ENCODE data around the gene PHF2. TPM values are rescaled to one million over a fixed set of nuclear protein-coding genes. Genes with fewer than 3 reads are reported as not detected.

The PHF2 gene
- 10 to 100 TPM; 32.8 to 50.1 (median 33.0) TPM for total RNA-seq

DNA sequence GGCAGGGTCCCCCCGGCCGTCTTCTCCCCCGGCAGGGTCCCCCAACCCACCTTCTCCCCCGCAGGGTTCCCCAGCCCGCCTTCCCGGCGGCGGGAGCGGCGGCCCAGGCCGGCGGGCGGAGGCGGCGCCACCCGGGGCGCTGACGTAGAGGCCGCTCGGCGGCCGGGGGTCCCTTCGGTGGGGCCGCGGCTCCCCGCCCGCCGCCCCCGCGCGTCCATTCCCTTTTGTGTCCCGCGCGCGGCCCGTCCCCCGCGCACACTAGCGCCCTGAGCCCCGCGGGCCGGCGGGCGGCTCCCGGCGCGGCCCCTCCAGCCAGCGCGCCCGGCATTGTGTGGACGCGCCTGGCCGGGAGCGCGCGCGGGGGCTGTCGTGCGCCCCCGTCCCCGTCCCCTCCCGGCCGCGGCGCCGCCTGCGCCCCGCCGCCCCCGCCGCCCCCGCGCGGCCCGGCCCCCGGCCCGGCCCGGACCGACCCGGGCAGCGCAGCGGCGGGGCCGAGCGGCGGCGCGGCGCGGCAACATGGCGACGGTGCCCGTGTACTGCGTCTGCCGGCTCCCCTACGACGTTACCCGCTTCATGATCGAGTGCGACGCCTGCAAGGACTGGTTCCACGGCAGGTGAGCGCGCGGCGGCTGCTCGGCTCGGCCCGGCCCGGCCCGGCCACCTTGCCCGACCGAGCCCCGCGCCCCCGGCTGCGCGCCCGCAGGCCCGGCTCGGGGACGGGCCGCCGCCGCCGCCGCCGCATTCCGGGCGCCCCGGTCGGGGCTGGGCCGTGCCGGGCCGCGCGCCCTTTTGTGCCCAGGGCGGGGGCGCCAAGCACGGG lies at the start of gene PHF2:
TSS of gene PHF2 (plus strand) at position 327 of the 820 bp plus-strand sequence. CDS start at position 517, 190 bp downstream.
- Histone ChIP-seq H3K4me1 (peaks cover 45 to 47% of the 10 kb centered on the region in 2 donors), H3K9me3 (no peaks in the 10 kb centered on the region)
- TF ChIP-seq, protein P1, sequence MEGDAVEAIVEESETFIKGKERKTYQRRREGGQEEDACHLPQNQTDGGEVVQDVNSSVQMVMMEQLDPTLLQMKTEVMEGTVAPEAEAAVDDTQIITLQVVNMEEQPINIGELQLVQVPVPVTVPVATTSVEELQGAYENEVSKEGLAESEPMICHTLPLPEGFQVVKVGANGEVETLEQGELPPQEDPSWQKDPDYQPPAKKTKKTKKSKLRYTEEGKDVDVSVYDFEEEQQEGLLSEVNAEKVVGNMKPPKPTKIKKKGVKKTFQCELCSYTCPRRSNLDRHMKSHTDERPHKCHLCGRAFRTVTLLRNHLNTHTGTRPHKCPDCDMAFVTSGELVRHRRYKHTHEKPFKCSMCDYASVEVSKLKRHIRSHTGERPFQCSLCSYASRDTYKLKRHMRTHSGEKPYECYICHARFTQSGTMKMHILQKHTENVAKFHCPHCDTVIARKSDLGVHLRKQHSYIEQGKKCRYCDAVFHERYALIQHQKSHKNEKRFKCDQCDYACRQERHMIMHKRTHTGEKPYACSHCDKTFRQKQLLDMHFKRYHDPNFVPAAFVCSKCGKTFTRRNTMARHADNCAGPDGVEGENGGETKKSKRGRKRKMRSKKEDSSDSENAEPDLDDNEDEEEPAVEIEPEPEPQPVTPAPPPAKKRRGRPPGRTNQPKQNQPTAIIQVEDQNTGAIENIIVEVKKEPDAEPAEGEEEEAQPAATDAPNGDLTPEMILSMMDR (IDR thresholded peaks at IDR 0.05) = no peak
- TF ChIP-seq POLR2A (IDR thresholded peaks at IDR 0.05) = peak in 1 of 2 donors; percentile 66

DNA sequence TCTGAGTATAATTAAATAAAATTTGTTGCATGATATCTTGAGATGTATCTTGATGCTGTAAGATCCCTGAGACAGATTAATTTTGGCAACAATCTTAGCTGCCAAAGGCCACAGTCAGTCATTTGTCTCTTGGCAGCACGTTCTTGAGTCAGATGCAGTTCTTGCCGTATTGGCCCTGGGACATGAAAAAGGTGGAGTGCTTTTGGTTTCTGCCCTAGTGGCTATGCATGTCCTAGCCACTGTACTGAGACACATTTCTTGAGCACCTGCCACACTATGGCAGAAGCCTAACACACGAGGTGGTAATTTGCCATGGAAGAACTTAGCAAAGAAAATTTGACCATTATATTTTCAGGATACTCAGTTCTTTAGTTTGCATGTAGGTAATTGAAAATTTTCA lies 45.0 kb upstream of the PHF2 start:
- Histone ChIP-seq H3K27ac (no peak overlapping the region), H3K4me3 (replicated peaks in 1 of 3) (no peak overlapping the region), H3K27me3 (no peaks in the 10 kb centered on the region), H3K4me1 (no peaks in the 10 kb centered on the region), H3K9me3 (no peaks in the 10 kb centered on the region), H3K36me3 (peaks cover 18 to 39% of the 10 kb centered on the region in 2 donors)
- intact Hi-C loops (cut with DNase I) = no loop called here
- TF ChIP-seq POLR2A (IDR thresholded peaks at IDR 0.05) = no peak
- TF ChIP-seq, protein P1 (IDR thresholded peaks at IDR 0.05) = peak in 2 of 6 experiments; percentile 19 to 21
- peak; percentile 15 to 23 for DNase-seq
- 51 to 57% methylated on average over 3 of the region's 3 CpGs for WGBS, 2 donors

More for the DNA sequence above, at the start of gene PHF2:
- Histone ChIP-seq H3K4me3 (replicated peaks in 1 of 3) (peak within 1 kb of the TSS; percentile 75 to 95 (median 81)), H3K36me3 (no peaks in the 10 kb centered on the region), H3K27ac (peak within 1 kb of the TSS; percentile 89 to 94 (median 92)), H3K27me3 (no peaks in the 10 kb centered on the region)
- intact Hi-C loops (cut with DNase I) = loop anchor here (5.0 kb wide), 1 partner anchor 124 kb away; the partner anchor contains the start of genes FAM120A and FAM120AOS
- no peak for DNase-seq
- WGBS, 2 donors = 0 to 4% methylated on average over 3 of the region's 140 CpGs

DNA sequence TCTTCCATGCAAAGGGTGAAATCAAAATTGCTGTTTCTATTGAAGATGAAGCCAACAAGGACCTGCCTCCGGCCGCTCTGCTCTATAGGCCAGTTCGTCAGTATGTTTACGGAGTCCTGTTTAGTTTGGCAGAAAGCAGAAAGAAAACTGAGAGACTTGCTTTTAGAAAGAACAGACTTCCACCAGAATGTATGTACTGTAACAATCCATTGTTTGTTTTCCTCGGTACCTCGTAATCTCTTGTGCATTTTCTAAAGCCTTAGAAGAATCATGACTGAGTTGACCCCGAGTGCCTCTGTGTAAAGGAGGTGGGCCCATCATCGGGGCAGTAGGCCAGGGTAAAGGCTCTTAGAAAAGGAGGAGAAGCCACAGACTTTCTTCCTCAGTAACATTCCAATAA lies 44.2 kb upstream of the PHF2 start:
- no peaks in the 10 kb centered on the region for H3K4me1 ChIP-seq
- H3K9me3 ChIP-seq = no peaks in the 10 kb centered on the region
- intact Hi-C loops (cut with DNase I) = no loop called here
- no peak for DNase-seq
- H3K4me3 ChIP-seq (replicated peaks in 1 of 3) = no peak overlapping the region
- peaks cover 22 to 37% of the 10 kb centered on the region in 2 donors for H3K36me3 ChIP-seq
- WGBS, 2 donors = 77 to 81% methylated on average over 8 of the region's 8 CpGs
- H3K27ac ChIP-seq = no peak overlapping the region
- no peaks in the 10 kb centered on the region for H3K27me3 ChIP-seq
- TF ChIP-seq, protein P1 (IDR thresholded peaks at IDR 0.05) = no peak
- no peak for TF ChIP-seq POLR2A (IDR thresholded peaks at IDR 0.05)

DNA sequence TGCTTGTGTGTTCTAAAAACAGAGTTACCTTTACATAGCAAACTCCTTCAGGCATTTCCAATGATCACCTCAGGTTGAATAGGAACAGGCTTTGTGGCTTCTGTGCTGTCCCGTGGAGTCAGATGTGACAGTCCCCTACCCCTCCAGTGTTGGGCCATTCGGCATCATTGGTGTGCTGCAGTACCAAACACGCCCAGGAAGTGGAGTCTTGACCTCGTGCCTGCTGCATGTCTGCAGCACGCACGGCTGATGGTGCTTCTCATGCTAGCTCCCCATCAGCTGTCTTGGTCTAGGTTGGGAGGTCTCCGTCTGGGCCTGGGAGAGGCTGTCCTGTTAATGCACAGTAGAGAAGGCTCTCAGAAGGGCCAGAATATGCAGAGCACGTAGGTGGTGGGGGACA lies 42.5 kb upstream of the PHF2 start:
- TF ChIP-seq, protein P1 (IDR thresholded peaks at IDR 0.05) = no peak
- TF ChIP-seq POLR2A (IDR thresholded peaks at IDR 0.05) = no peak
- Histone ChIP-seq H3K27me3 (no peaks in the 10 kb centered on the region), H3K4me1 (no peaks in the 10 kb centered on the region), H3K9me3 (no peaks in the 10 kb centered on the region), H3K4me3 (replicated peaks in 1 of 3) (no peak overlapping the region), H3K36me3 (peaks cover 25 to 27% of the 10 kb centered on the region in 2 donors), H3K27ac (no peak overlapping the region)
- WGBS, 2 donors = 90 to 93% methylated on average over 8 of the region's 8 CpGs
- no peak for DNase-seq
- intact Hi-C loops (cut with DNase I) = no loop called here

DNA sequence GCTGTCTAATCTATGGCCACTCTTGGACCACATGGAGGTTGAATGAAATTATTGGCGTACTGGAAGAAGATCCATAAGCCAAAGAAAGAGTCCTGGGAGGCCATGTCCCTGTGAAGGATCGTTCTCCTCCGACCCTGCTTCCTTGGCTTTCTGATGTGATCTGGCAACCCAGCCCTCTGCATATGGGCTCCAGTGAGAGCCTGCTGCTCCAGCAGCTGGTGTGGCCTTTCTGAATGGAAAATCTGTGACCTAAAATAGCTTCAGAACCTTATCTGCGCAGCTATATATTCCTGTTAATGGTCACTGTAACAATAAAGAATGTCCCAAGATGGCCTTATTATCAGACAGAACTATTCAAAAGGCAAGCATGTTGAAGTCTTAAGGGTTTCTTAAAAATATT lies 40.2 kb upstream of the PHF2 start:
- Histone ChIP-seq H3K27me3 (no peaks in the 10 kb centered on the region), H3K36me3 (peaks cover 10 to 18% of the 10 kb centered on the region in 2 donors), H3K4me1 (no peaks in the 10 kb centered on the region), H3K4me3 (replicated peaks in 1 of 3) (no peak overlapping the region), H3K27ac (no peak overlapping the region), H3K9me3 (no peaks in the 10 kb centered on the region)
- WGBS, 2 donors = 93 to 97% methylated on average over 4 of the region's 4 CpGs
- TF ChIP-seq, protein P1 (IDR thresholded peaks at IDR 0.05) = no peak
- no peak for TF ChIP-seq POLR2A (IDR thresholded peaks at IDR 0.05)
- DNase-seq = no peak
- intact Hi-C loops (cut with DNase I) = no loop called here

Measured in thyroid gland (tissue), 4 donors.